ENCODE results near the gene ACP4. TPM values are rescaled to one million over a fixed set of nuclear protein-coding genes. Genes with fewer than 3 reads are reported as not detected.

The ACP4 gene
- total RNA-seq, 6 experiments from 2014 or later: 0.37 TPM; not detected in 5

DNA sequence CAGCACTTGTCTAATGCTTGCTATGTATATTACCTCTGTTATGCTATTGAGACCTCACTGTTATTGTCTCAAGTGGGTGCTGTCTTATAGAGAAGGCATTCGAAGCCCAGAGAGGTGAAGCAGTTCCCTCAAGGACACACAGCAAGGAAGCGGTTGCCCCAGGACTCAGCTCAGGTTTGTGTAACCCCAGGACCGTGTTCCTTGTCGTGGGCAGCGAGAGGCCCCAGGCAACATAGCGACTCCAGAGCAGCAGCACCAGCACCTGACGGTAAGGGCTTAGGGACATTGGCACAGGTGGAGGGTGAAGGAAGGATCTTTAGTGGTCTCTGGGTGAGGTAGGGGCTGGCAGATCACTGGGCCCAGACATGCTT, 40.8 kb downstream of the ACP4 start:
- no peaks in the 10 kb centered on the region for H3K36me3 ChIP-seq
- H3K9me3 ChIP-seq: no peaks in the 10 kb centered on the region
- peaks cover 0 to under 1% (median 0%) of the 10 kb centered on the region in 4 donors for H3K4me1 ChIP-seq
- intact Hi-C loops (cut with DNase I): no loop called here
- H3K27me3 ChIP-seq: no peaks in the 10 kb centered on the region
- ATAC-seq (no peak), DNase-seq (no peak)
- TF ChIP-seq, protein P1, sequence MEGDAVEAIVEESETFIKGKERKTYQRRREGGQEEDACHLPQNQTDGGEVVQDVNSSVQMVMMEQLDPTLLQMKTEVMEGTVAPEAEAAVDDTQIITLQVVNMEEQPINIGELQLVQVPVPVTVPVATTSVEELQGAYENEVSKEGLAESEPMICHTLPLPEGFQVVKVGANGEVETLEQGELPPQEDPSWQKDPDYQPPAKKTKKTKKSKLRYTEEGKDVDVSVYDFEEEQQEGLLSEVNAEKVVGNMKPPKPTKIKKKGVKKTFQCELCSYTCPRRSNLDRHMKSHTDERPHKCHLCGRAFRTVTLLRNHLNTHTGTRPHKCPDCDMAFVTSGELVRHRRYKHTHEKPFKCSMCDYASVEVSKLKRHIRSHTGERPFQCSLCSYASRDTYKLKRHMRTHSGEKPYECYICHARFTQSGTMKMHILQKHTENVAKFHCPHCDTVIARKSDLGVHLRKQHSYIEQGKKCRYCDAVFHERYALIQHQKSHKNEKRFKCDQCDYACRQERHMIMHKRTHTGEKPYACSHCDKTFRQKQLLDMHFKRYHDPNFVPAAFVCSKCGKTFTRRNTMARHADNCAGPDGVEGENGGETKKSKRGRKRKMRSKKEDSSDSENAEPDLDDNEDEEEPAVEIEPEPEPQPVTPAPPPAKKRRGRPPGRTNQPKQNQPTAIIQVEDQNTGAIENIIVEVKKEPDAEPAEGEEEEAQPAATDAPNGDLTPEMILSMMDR (IDR thresholded peaks at IDR 0.05): no peak
- no peak for TF ChIP-seq POLR2A (IDR thresholded peaks at IDR 0.05)
- WGBS (ENCODE audit: insufficient coverage, low coverage, low lambda C conversion rate, missing lambda C conversion rate): no CpG with 5 or more reads among the region's 7 CpGs
- H3K27ac ChIP-seq: no peak overlapping the region
- H3K4me3 ChIP-seq: no peak overlapping the region

DNA sequence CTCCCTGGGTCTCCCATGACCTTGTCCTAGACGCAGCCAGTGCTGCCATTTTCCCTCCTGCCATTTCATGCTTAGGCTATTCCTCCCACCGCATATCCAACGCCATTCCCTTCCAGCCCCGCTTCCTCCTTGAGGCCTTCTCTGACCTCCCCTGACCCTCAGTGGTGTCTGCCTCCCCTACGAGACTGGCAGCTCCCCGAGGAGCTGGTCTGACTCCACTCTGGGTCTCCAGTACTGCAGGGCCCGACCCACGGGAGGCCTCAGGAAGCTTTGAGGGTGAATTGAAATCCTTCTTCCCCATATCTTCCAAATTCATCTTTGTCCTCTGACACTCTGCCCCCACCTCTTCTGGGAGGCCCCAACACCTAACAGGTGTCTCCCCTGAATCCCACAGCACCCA, 42.5 kb downstream of the ACP4 start:
- Histone ChIP-seq H3K36me3 (no peaks in the 10 kb centered on the region), H3K4me1 (peaks cover 0 to 3% (median 0%) of the 10 kb centered on the region in 4 donors), H3K4me3 (no peak overlapping the region), H3K27ac (no peak overlapping the region), H3K27me3 (no peaks in the 10 kb centered on the region), H3K9me3 (no peaks in the 10 kb centered on the region)
- intact Hi-C loops (cut with DNase I): no loop called here
- ATAC-seq: no peak
- no peak for DNase-seq
- WGBS (ENCODE audit: insufficient coverage, low coverage, low lambda C conversion rate, missing lambda C conversion rate): 85% methylated on average over 4 of the region's 8 CpGs
- TF ChIP-seq, protein P1 (IDR thresholded peaks at IDR 0.05): no peak
- no peak for TF ChIP-seq POLR2A (IDR thresholded peaks at IDR 0.05)

DNA sequence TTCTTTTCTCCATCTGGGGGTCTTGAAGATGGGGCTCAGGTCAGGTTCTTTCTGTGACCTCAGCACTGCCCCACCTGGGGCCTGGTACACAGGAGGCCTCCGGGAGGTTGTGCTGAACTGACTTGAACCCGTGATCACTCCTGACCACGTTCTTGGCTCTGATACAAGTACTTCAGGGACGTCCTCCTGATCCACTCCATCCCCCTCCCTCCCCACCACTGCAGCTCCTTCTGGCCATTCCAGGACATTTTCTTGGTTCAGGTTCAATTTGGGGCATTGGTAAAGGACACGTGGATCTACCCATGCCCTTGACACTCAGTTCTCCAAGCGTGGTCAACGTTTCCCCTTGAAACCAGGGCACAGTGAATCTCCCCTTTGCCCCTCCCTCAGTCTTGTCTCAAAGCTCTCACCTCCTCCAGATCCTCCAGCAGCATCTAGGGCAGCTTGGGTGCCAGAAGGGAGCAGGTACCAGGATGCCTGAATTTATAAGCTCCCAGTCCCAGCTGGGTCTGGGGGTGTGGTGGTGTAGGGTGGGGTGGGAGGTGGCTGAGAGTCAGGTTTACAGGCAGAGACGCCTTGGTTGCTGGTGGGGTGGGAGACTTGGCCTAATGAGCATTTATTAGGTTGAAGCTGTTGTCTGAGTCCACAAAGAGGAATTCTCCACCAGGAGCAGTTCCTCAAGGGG, 43.0 kb downstream of the ACP4 start, which contains the start of gene KLK15:
TSS of gene KLK15 (minus strand) at position 458 of the 685 bp plus-strand sequence. CDS start 2,082 bp downstream, outside the sequence.
- H3K4me3 ChIP-seq: no peak within 1 kb of the TSS
- no peak within 1 kb of the TSS for H3K27ac ChIP-seq
- no peaks in the 10 kb centered on the region for H3K9me3 ChIP-seq
- no peaks in the 10 kb centered on the region for H3K36me3 ChIP-seq
- WGBS (ENCODE audit: insufficient coverage, low coverage, low lambda C conversion rate, missing lambda C conversion rate): 61% methylated on average over 4 of the region's 8 CpGs
- DNase-seq (no peak), ATAC-seq (no peak)
- H3K27me3 ChIP-seq: no peaks in the 10 kb centered on the region
- intact Hi-C loops (cut with DNase I): no loop called here
- no peak for TF ChIP-seq POLR2A (IDR thresholded peaks at IDR 0.05)
- TF ChIP-seq, protein P1 (IDR thresholded peaks at IDR 0.05): no peak
- peaks cover 0 to 3% (median 0%) of the 10 kb centered on the region in 4 donors for H3K4me1 ChIP-seq

DNA sequence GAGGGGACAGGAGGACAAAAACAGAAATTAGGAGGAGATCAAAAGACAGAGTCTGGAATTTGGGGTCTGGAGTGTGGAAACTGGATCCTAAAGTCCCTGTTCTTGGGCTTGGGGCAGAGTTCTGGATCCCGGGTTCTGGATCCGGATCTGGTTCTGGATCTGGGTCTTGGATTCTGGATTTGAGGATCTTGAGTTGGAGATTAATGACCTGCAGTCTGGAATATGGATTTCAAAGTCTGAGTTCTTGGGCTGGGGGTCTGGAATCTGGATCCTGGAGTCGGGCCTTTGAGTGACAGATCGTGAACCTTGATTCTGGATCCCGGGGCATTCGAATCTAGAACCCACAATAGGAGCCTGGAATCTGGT, 43.6 kb downstream of the ACP4 start:
- Histone ChIP-seq H3K4me1 (peaks cover 0 to 3% (median 0%) of the 10 kb centered on the region in 4 donors), H3K4me3 (no peak overlapping the region), H3K27ac (no peak overlapping the region), H3K9me3 (no peaks in the 10 kb centered on the region), H3K27me3 (no peaks in the 10 kb centered on the region), H3K36me3 (no peaks in the 10 kb centered on the region)
- intact Hi-C loops (cut with DNase I): no loop called here
- no peak for TF ChIP-seq POLR2A (IDR thresholded peaks at IDR 0.05)
- TF ChIP-seq, protein P1 (IDR thresholded peaks at IDR 0.05): no peak
- DNase-seq (no peak), ATAC-seq (no peak)
- WGBS (ENCODE audit: insufficient coverage, low coverage, low lambda C conversion rate, missing lambda C conversion rate): 87% methylated on average over 5 of the region's 6 CpGs
